Suprapubic skin (tissue), 3 donors: Measurements from ENCODE around the gene CDH4.

Experiments used
- POLR2A ChIP-seq, 2 donors: fragments of 450-650 bp; IDR thresholded peaks; one replicate each; pipeline ENCODE4 v1.6.1; 2017; ENCODE audit warnings: antibody characterized with exemption in 2 of 2, mild to moderate bottlenecking in 2 of 2, moderate library complexity in 2 of 2
- TF ChIP-seq, protein P1 (sequence below), 2 donors: fragments of 200-600 bp in 1 of 2; fragments of 450-650 bp in 1 of 2; sonication (generic) in 1 of 2; IDR thresholded peaks; one replicate each; pipeline ENCODE4 v1.5.1; 2016 to 2019; ENCODE audit warnings: antibody characterized with exemption in 2 of 2, mild to moderate bottlenecking in 1 of 2, moderate library complexity in 1 of 2

DNA sequence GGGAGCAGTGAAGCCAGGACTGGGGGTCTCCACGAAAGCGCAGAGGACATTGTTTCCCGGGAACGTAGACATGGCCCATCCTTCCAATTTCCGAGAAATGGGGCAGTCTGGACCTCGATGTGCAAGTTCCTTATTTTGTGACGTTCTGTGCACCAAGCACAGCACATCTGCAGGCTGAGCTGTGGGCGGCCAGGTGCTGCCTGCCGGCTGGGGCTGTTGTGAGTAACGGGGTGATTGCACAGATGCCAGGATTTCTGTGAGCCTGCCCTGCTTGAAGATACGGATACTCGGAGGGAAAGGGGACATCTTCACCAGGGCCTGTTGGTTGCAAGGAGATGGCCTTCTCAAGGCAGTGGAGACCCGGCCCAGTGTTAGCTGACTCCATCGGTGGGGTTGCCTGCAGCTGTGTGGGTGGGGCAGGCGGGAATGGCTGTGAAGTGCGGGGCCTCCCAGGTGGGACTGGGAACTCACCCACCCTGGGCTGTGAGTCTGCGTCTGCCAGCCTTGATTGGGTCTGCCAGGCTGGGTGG lies 27.6 kb downstream of the CDH4 start:
- TF ChIP-seq, protein P1, sequence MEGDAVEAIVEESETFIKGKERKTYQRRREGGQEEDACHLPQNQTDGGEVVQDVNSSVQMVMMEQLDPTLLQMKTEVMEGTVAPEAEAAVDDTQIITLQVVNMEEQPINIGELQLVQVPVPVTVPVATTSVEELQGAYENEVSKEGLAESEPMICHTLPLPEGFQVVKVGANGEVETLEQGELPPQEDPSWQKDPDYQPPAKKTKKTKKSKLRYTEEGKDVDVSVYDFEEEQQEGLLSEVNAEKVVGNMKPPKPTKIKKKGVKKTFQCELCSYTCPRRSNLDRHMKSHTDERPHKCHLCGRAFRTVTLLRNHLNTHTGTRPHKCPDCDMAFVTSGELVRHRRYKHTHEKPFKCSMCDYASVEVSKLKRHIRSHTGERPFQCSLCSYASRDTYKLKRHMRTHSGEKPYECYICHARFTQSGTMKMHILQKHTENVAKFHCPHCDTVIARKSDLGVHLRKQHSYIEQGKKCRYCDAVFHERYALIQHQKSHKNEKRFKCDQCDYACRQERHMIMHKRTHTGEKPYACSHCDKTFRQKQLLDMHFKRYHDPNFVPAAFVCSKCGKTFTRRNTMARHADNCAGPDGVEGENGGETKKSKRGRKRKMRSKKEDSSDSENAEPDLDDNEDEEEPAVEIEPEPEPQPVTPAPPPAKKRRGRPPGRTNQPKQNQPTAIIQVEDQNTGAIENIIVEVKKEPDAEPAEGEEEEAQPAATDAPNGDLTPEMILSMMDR (IDR thresholded peaks at IDR 0.05), result no peak
- TF ChIP-seq POLR2A (IDR thresholded peaks at IDR 0.05), result no peak
